C4-2B (cell line): ENCODE data around the gene PRSS56.

ENCODE experiments used
- ZFX ChIP-seq: fragments of 450-650 bp; IDR thresholded peaks from 2 replicates; pipeline ENCODE4 v1.6.1; 2017
- TF ChIP-seq, protein P1 (sequence below): fragments of 450-650 bp; conservative IDR thresholded peaks from 2 replicates; pipeline ENCODE4 v1.5.1; 2017; ENCODE audit warnings: mild to moderate bottlenecking

GRCh38 chr2:232505856-232506255 lies 14.3 kb upstream of the PRSS56 start:
- TF ChIP-seq, protein P1, sequence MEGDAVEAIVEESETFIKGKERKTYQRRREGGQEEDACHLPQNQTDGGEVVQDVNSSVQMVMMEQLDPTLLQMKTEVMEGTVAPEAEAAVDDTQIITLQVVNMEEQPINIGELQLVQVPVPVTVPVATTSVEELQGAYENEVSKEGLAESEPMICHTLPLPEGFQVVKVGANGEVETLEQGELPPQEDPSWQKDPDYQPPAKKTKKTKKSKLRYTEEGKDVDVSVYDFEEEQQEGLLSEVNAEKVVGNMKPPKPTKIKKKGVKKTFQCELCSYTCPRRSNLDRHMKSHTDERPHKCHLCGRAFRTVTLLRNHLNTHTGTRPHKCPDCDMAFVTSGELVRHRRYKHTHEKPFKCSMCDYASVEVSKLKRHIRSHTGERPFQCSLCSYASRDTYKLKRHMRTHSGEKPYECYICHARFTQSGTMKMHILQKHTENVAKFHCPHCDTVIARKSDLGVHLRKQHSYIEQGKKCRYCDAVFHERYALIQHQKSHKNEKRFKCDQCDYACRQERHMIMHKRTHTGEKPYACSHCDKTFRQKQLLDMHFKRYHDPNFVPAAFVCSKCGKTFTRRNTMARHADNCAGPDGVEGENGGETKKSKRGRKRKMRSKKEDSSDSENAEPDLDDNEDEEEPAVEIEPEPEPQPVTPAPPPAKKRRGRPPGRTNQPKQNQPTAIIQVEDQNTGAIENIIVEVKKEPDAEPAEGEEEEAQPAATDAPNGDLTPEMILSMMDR: no peak
- no peak for TF ChIP-seq ZFX
